NCI-H1417 treated with DMSO at 0.1 percent for 48 hours (cell line): ENCODE measurements around the gene KCNMB1.

ENCODE experiments used
- DNase-seq: peaks from one replicate; lab custom pipeline; 2025; lab: John Stamatoyannopoulos, UW

The KCNMB1 gene

GRCh38 chr5:170388818-170389549 is at the start of gene KCNMB1:
KCNMB1 (minus strand) TSS chr5:170389367; CDS start chr5:170385447, 3,920 bp downstream.
- no peak for DNase-seq

- DNase-seq, result no peak
Observed at GRCh38 chr5:170438581-170438980, 49.4 kb upstream of the KCNMB1 start.

- no peak for DNase-seq
Observed at GRCh38 chr5:170437621-170438375, 48.6 kb upstream of the KCNMB1 start.

- no peak for DNase-seq
Observed at GRCh38 chr5:170436335-170436734, 47.2 kb upstream of the KCNMB1 start.

GRCh38 chr5:170434966-170435605 is 45.9 kb upstream of the KCNMB1 start:
- no peak for DNase-seq

GRCh38 chr5:170432669-170433068 is 43.5 kb upstream of the KCNMB1 start:
- DNase-seq, result no peak

GRCh38 chr5:170431571-170431970 is 42.4 kb upstream of the KCNMB1 start:
- DNase-seq, result no peak

GRCh38 chr5:170430866-170431437 is 41.8 kb upstream of the KCNMB1 start:
- DNase-seq, result no peak

- DNase-seq, result no peak
Observed at GRCh38 chr5:170430256-170430655, 41.1 kb upstream of the KCNMB1 start.

- no peak for DNase-seq
Observed at GRCh38 chr5:170429014-170429413, 39.8 kb upstream of the KCNMB1 start.

- DNase-seq, result no peak
Observed at GRCh38 chr5:170427672-170428236, 38.6 kb upstream of the KCNMB1 start.

GRCh38 chr5:170426786-170427185 is 37.6 kb upstream of the KCNMB1 start:
- DNase-seq, result no peak

GRCh38 chr5:170426149-170426767 is 37.1 kb upstream of the KCNMB1 start:
- DNase-seq, result no peak

GRCh38 chr5:170425731-170426130 is 36.6 kb upstream of the KCNMB1 start:
- no peak for DNase-seq

GRCh38 chr5:170424629-170425028 is 35.5 kb upstream of the KCNMB1 start:
- no peak for DNase-seq

- no peak for DNase-seq
Observed at GRCh38 chr5:170423692-170424091, 34.5 kb upstream of the KCNMB1 start.

- no peak for DNase-seq
Observed at GRCh38 chr5:170421826-170422225, 32.7 kb upstream of the KCNMB1 start.

- DNase-seq, result no peak
Observed at GRCh38 chr5:170420806-170421412, 31.7 kb upstream of the KCNMB1 start.

GRCh38 chr5:170419643-170420042 is 30.5 kb upstream of the KCNMB1 start:
- no peak for DNase-seq

GRCh38 chr5:170418736-170419135 is 29.6 kb upstream of the KCNMB1 start:
- no peak for DNase-seq

GRCh38 chr5:170416526-170416925 is 27.4 kb upstream of the KCNMB1 start:
- no peak for DNase-seq
